Measurements from ENCODE around the gene MYH11. TPM values are rescaled to one million over a fixed set of nuclear protein-coding genes. Genes with fewer than 3 reads are reported as not detected.
"Not testable (repeated sequence)": the region's sequence is repeated elsewhere in the genome, so short reads cannot be mapped to it uniquely, and the experiment has no call there.

Gene MYH11
- polyA plus RNA-seq, 4 donors = 4.6 to 15.6 (median 11.8) TPM

DNA sequence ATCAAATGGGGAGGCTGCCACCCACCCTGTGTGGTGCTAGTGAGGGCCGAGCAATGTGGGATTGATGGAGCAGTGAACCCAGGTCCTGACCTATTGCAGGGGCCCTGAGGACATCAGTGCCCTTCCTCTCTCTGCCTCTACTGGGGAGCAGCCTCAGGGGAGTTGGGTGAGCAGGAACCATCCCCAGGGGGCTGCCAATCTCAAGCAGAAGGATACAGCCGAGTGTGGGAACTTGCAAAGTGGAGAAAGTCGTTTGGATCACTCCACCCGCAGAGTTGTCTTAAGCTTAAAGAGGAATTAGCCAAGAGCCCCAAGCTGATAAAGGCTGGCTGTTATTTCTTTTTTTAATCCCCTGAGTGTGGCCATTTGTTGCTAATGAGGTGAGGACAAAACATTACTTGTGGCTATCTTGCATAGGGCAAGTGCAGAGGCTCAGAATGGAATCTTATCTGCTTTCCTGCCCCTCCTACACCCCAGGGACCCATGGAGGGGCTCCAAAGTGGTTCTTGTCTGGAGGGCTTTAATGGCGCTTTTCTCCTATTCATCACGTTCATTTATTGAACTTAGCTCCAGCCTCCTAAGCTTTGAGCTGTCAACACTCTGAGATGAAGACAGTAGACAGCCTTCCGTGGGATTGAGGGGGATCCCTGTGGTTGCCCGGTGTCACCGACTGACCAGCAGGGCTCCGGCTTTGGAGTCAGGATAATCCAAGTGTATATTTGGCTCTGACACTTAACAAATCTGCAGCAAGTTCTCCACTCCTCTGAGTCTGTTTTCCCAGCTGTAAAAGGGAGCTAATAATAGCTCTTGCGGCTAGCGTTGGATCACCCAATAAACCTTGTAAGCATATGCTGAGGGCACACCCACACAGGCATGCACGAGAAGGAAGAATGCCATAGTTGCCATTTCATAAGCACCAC, 45.1 kb downstream of the MYH11 start:
- DNase-seq (ENCODE audit: low read depth in 4 of 4, low spot score in 3 of 4) = peak in 2 of 4 donors; percentile 16 to 43

GRCh38 chr16:15810949-15811348, 45.9 kb downstream of the MYH11 start:
- no peak for DNase-seq (ENCODE audit: low read depth in 4 of 4, low spot score in 3 of 4)

DNA sequence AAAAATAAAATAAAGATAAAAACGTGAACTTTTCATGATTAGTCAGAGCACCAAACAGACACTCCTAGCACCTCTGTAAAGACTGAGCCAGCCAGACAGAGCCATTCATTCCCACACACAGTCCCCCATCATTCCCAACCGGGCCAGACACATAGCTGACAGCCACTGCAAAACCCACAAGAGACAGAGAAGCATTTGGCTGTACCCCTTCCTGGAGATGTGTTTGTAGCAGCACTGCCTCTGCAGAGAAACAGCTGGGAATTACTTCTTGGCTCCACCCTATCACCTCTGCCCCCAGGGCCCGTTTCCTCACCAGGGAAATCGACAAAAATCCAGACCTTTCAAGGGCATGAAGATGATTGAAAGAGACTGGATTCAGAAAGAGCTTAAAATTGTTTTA, 46.4 kb downstream of the MYH11 start:
- no peak for DNase-seq (ENCODE audit: low read depth in 4 of 4, low spot score in 3 of 4)

DNA sequence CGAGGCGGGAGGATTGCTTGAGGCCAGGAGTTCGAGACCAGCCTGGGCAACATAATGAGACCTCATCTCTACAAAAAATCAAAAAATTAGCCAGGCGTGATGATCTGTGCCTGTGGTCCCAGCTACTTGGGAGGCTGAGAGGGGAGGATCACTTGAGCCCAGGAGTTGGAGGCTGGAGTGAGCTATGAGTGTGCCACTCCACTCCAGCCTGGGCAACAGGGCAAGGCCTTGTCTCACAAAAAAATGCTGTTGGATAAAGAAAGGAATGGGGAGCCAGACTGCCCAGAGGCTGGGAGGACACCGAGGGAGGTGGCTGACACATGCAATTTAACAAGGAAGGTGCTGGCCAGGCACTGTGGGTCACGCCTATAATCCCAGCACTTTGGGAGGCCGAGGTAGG, 47.5 kb downstream of the MYH11 start:
- not testable (repeated sequence) for DNase-seq (ENCODE audit: low read depth in 4 of 4, low spot score in 3 of 4)

DNA sequence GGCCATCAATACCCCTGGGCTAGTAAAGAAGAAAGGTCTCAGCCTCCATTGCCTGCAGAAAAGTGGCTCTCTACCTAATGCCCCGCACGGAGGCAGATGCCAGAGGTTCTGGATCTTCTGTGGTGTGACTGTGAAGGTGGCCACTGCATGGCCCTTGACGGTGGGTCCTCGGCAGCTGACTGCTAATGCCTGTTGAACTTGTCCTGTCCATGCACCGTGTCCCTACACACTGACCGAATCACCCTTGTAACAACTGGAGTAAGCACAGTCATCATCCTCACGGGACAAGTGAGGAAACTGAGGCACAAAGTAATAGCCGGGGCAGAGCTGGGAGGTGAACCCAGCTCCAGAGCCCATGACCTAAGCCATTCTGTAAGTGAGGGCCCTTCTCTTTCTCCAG, 48.8 kb downstream of the MYH11 start:
- no peak for DNase-seq (ENCODE audit: low read depth in 4 of 4, low spot score in 3 of 4)

GRCh38 chr16:15807603-15808009, 49.2 kb downstream of the MYH11 start:
- no peak for DNase-seq (ENCODE audit: low read depth in 4 of 4, low spot score in 3 of 4)

GRCh38 chr16:15803618-15804017, 53.2 kb downstream of the MYH11 start:
- no peak for DNase-seq (ENCODE audit: low read depth in 4 of 4, low spot score in 3 of 4)

GRCh38 chr16:15799851-15800495, 56.9 kb downstream of the MYH11 start:
- DNase-seq (ENCODE audit: low read depth in 4 of 4, low spot score in 3 of 4) = no peak

DNA sequence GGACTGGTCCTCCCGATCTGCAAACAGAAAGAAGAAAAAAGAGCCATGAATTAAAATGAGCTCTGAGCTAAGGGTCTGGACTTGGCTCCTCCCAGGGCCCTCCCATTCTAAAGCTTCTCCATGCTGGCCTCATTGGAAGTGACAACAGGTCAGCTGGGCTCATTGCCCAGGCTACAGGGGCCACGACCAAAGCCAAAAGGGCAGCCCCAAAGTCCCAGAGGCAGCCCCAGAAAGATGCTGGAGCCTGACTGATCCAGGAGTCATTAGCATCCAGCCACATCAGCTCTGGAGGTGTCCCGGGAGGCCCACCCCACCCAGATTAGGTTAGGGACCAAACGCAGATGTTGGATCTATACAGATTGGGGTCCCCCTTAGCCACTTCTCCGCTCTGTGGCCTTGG, 58.2 kb downstream of the MYH11 start:
- no peak for DNase-seq (ENCODE audit: low read depth in 4 of 4, low spot score in 3 of 4)

DNA sequence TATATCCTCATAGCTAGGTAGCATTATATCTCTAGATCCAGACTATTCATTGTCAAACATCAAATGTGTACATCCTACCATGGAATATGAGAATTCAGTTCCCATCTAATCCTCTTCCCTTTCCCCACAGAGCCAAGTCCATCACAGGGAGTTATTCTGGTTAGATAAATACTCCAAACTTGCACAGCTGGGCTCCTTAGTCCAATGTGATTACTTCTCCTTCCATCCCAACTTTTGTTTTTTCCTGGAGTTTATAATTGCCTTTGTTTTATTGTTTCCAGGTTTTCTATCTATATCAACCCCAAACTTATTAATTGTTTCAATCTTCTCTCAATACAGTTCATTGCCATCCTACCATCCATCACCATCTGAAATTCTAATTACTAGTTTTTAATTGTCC, 59.9 kb downstream of the MYH11 start:
- no peak for DNase-seq (ENCODE audit: low read depth in 4 of 4, low spot score in 3 of 4)

GRCh38 chr16:15795615-15796014, 61.2 kb downstream of the MYH11 start:
- no peak for DNase-seq (ENCODE audit: low read depth in 4 of 4, low spot score in 3 of 4)

DNA sequence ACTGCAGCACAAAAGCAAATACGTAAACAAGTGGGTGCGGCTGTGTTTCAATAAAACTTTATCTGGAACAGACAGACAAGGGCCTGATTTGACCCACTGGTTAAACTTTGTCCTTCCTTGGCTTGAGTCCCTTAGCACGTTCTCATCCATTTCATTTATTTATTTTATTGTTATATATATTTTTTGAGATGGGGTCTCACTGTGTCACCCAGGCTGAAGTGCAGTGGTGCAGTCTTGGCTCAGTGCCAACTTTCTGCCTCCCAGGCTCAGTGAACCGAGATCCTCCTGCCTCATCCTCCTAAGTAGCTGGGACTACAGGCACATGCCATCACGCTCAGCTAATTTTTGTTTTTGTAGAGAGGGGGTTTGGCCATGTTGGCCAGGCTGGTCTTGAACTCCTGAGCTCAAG, 64.3 kb downstream of the MYH11 start:
- DNase-seq (ENCODE audit: low read depth in 4 of 4, low spot score in 3 of 4) = no peak

- no peak for DNase-seq (ENCODE audit: low read depth in 4 of 4, low spot score in 3 of 4)
Measured at GRCh38 chr16:15790458-15790857, 66.4 kb downstream of the MYH11 start.

- DNase-seq (ENCODE audit: low read depth in 4 of 4, low spot score in 3 of 4) = not testable (repeated sequence)
Measured at GRCh38 chr16:15789816-15790215, 67.0 kb downstream of the MYH11 start.

- no peak for DNase-seq (ENCODE audit: low read depth in 4 of 4, low spot score in 3 of 4)
Measured at GRCh38 chr16:15788846-15789239, 68.0 kb downstream of the MYH11 start.

GRCh38 chr16:15786501-15786900, 70.3 kb downstream of the MYH11 start:
- no peak for DNase-seq (ENCODE audit: low read depth in 4 of 4, low spot score in 3 of 4)

- no peak for DNase-seq (ENCODE audit: low read depth in 4 of 4, low spot score in 3 of 4)
Measured at GRCh38 chr16:15785386-15786059, 71.3 kb downstream of the MYH11 start.

DNA sequence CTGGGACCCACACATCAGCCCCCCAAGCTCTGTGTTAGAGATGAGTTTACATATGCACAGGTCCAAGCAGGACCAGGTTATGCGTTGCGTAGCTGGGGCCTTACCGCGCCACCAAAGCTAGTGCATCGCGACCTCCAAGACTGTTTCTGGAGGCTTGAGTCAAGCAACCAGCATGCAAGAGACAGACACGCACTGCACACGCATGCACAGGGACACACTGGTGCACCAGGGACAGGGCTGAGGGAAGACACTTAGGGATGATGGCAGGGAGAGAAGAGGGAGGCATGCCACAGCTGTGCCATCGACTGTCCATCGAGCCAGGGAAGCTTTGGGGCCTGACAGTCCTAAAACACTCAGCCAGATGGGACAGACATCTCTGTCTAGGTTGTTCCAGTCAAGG, 72.8 kb downstream of the MYH11 start:
- DNase-seq (ENCODE audit: low read depth in 4 of 4, low spot score in 3 of 4) = no peak

DNA sequence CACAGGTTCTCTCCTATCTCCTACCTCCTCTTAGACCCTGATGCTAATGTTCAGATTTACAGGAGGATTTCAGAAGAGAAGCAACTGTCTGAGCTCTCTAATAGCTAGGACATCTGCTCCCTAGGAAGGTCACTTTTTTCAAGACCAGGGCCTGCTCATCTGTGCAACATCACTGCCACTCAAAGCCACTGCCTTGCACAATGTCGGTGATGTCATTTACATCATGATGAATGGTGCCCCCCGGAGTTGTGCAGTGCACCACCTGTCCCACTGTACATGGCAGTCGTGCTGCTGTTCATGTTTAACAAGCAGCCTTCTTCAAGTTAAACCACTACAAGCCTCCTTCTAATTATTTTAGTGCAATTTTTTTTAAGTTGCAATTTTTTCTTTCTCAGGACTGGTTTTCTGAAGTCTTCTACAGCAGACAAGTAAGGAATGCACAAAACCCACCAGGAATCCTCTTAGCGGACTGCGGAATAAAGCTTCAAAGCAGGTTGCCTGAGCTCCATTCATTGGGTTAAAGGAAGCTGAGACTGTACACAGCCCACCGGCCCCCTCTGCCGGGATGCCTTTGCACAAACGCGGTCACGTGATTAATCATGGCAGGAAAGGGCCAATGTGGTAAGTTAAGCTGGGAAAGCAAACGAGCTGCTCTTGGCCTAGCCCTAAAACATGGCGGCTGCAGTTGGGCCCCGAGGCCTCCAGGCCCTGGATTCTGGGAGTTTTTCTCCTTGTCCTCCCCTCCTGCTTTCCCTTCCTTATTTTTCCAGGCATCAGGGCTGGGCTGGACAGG, 74.1 kb downstream of the MYH11 start:
- DNase-seq (ENCODE audit: low read depth in 4 of 4, low spot score in 3 of 4) = no peak

DNA sequence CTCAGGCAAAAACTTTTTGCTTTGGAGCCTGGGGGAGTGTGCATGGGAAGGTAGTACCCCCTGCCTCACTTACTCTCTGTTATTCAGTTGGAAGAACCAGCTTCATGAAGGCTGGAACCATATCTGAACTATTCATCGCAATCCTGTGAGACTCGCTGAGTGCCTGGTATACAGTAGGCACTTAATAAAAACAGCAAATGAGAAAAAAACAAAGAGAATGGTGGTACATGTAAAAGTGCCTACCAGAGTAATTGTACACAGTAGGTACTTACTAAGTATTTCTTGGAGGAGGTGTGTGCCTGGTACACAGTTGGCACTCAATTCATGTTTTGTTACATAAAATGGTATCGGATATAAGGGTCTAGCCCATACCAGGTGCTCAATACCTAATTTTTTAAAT, 75.2 kb downstream of the MYH11 start:
- no peak for DNase-seq (ENCODE audit: low read depth in 4 of 4, low spot score in 3 of 4)

GRCh38 chr16:15780805-15781204, 76.0 kb downstream of the MYH11 start:
- no peak for DNase-seq (ENCODE audit: low read depth in 4 of 4, low spot score in 3 of 4)

Data from left renal pelvis (tissue), 4 donors.